Subcutaneous abdominal adipose tissue (tissue), 5 donors: ENCODE results near the gene PTCD3.

Experiments used
- H3K27ac ChIP-seq: one replicate; pipeline ENCODE4 v1.7.0; 2013; ENCODE audit warnings: low read depth, mild to moderate bottlenecking, inconsistent platforms, low read length, moderate library complexity
- H3K27me3 ChIP-seq, 5 donors: one replicate each; pipeline ENCODE4 v1.7.0; 2013; ENCODE audit warnings: low read length in 5 of 5, inconsistent platforms in 1 of 5; ENCODE audit not compliant: control insufficient read depth in 5 of 5, insufficient read depth in 4 of 5
- H3K36me3 ChIP-seq, 5 donors: one replicate each; pipeline ENCODE4 v1.7.0; 2013; ENCODE audit warnings: low read length in 5 of 5; ENCODE audit not compliant: control insufficient read depth in 5 of 5, insufficient read depth in 5 of 5
- H3K4me1 ChIP-seq, 5 donors: one replicate each; pipeline ENCODE4 v1.7.0; 2013; ENCODE audit warnings: low read length in 5 of 5, mild to moderate bottlenecking in 3 of 5, moderate library complexity in 1 of 5; ENCODE audit not compliant: control insufficient read depth in 5 of 5, insufficient read depth in 5 of 5
- H3K4me3 ChIP-seq, 5 donors: one replicate each; pipeline ENCODE4 v1.7.0; 2013; ENCODE audit warnings: low read length in 5 of 5, low read depth in 1 of 5
- H3K9ac ChIP-seq, 5 donors: one replicate each; pipeline ENCODE4 v1.7.0; 2013; ENCODE audit warnings: low read length in 5 of 5, mild to moderate bottlenecking in 4 of 5, moderate library complexity in 3 of 5
- H3K9me3 ChIP-seq, 5 donors: one replicate each; pipeline ENCODE4 v1.7.0; 2013; ENCODE audit warnings: low read length in 5 of 5; ENCODE audit not compliant: control insufficient read depth in 5 of 5
- donor health status: healthy.
- donor health status: healthy.
- donor health status: healthy.
- donor health status: healthy.
- donor health status: healthy.

PTCD3 gene

GRCh38 chr2:86105969-86106945, at the start of gene PTCD3:
PTCD3 (plus strand) TSS chr2:86106235; CDS start chr2:86106248, 13 bp downstream.
- Histone ChIP-seq H3K27ac (peak within 1 kb of the TSS; percentile 90), H3K9ac (peak within 1 kb of the TSS; percentile 57 to 93 (median 86))

GRCh38 chr2:86056590-86057331, 49.3 kb upstream of the PTCD3 start:
- no peaks in the 10 kb centered on the region for H3K9me3 ChIP-seq
- H3K4me1 ChIP-seq: peaks cover 0 to 26% (median 19%) of the 10 kb centered on the region in 5 donors
- no peak overlapping the region for H3K9ac ChIP-seq
- no peak overlapping the region for H3K4me3 ChIP-seq
- no peak overlapping the region for H3K27ac ChIP-seq
- no peaks in the 10 kb centered on the region for H3K27me3 ChIP-seq
- H3K36me3 ChIP-seq: peaks cover 10 to 27% (median 24%) of the 10 kb centered on the region in 5 donors

More at GRCh38 chr2:86105969-86106945, at the start of gene PTCD3:
- Histone ChIP-seq H3K4me1 (peaks cover 7 to 37% (median 32%) of the 10 kb centered on the region in 5 donors), H3K4me3 (peak within 1 kb of the TSS; percentile 96 to 98 (median 96)), H3K27me3 (no peaks in the 10 kb centered on the region), H3K9me3 (no peaks in the 10 kb centered on the region), H3K36me3 (peaks cover 11 to 28% (median 18%) of the 10 kb centered on the region in 5 donors)

- Histone ChIP-seq H3K27ac (peak overlapping the region; percentile 58), H3K4me3 (no peak overlapping the region), H3K9me3 (no peaks in the 10 kb centered on the region), H3K36me3 (peaks cover 5 to 23% (median 14%) of the 10 kb centered on the region in 5 donors), H3K27me3 (no peaks in the 10 kb centered on the region), H3K9ac (no peak overlapping the region), H3K4me1 (peaks cover 0 to 34% (median 12%) of the 10 kb centered on the region in 5 donors)
Measured at GRCh38 chr2:86062043-86062442, 44.0 kb upstream of the PTCD3 start.

- no peak overlapping the region for H3K9ac ChIP-seq
- H3K4me1 ChIP-seq: peaks cover 1 to 41% (median 18%) of the 10 kb centered on the region in 5 donors
- H3K27ac ChIP-seq: no peak overlapping the region
- H3K27me3 ChIP-seq: no peaks in the 10 kb centered on the region
- H3K9me3 ChIP-seq: no peaks in the 10 kb centered on the region
- no peak overlapping the region for H3K4me3 ChIP-seq
- H3K36me3 ChIP-seq: peaks cover 8 to 29% (median 19%) of the 10 kb centered on the region in 5 donors
Measured at GRCh38 chr2:86064006-86064405, 42.0 kb upstream of the PTCD3 start.

- Histone ChIP-seq H3K4me3 (no peak overlapping the region), H3K36me3 (peaks cover 3 to 39% (median 28%) of the 10 kb centered on the region in 5 donors), H3K27me3 (no peaks in the 10 kb centered on the region), H3K4me1 (peaks cover 1 to 48% (median 28%) of the 10 kb centered on the region in 5 donors), H3K9ac (peak overlapping the region in 1 of 5 donors; percentile 29), H3K9me3 (no peaks in the 10 kb centered on the region), H3K27ac (no peak overlapping the region)
Measured at GRCh38 chr2:86065512-86065911, 40.5 kb upstream of the PTCD3 start.

GRCh38 chr2:86066007-86066578, 39.9 kb upstream of the PTCD3 start:
- no peak overlapping the region for H3K27ac ChIP-seq
- H3K4me1 ChIP-seq: peaks cover 1 to 48% (median 28%) of the 10 kb centered on the region in 5 donors
- no peak overlapping the region for H3K4me3 ChIP-seq
- H3K9me3 ChIP-seq: no peaks in the 10 kb centered on the region
- H3K27me3 ChIP-seq: no peaks in the 10 kb centered on the region
- H3K36me3 ChIP-seq: peaks cover 0 to 37% (median 26%) of the 10 kb centered on the region in 5 donors
- peak overlapping the region in 1 of 5 donors; percentile 29 for H3K9ac ChIP-seq

- Histone ChIP-seq H3K36me3 (peaks cover 0 to 37% (median 26%) of the 10 kb centered on the region in 5 donors), H3K9ac (no peak overlapping the region), H3K4me3 (no peak overlapping the region), H3K4me1 (peaks cover 4 to 47% (median 27%) of the 10 kb centered on the region in 5 donors), H3K27ac (no peak overlapping the region), H3K27me3 (no peaks in the 10 kb centered on the region), H3K9me3 (no peaks in the 10 kb centered on the region)
Measured at GRCh38 chr2:86066915-86067314, 39.1 kb upstream of the PTCD3 start.

- Histone ChIP-seq H3K27ac (no peak overlapping the region), H3K27me3 (no peaks in the 10 kb centered on the region), H3K9me3 (no peaks in the 10 kb centered on the region), H3K9ac (no peak overlapping the region), H3K36me3 (peaks cover 0 to 37% (median 26%) of the 10 kb centered on the region in 5 donors), H3K4me3 (no peak overlapping the region), H3K4me1 (peaks cover 10 to 50% (median 38%) of the 10 kb centered on the region in 5 donors)
Measured at GRCh38 chr2:86068136-86068588, 37.9 kb upstream of the PTCD3 start.

- no peak overlapping the region for H3K9ac ChIP-seq
- no peak overlapping the region for H3K4me3 ChIP-seq
- no peaks in the 10 kb centered on the region for H3K9me3 ChIP-seq
- peaks cover 0 to 39% (median 28%) of the 10 kb centered on the region in 5 donors for H3K36me3 ChIP-seq
- no peaks in the 10 kb centered on the region for H3K27me3 ChIP-seq
- H3K4me1 ChIP-seq: peaks cover 10 to 49% (median 43%) of the 10 kb centered on the region in 5 donors
- H3K27ac ChIP-seq: no peak overlapping the region
Measured at GRCh38 chr2:86068648-86069047, 37.4 kb upstream of the PTCD3 start.
